ENCODE measurements around the gene ZNF100. TPM values are rescaled to one million over a fixed set of nuclear protein-coding genes. Genes with fewer than 3 reads are reported as not detected.
"Not testable (repeated sequence)": the region's sequence is repeated elsewhere in the genome, so short reads cannot be mapped to it uniquely, and the experiment has no call there.

ZNF100 gene
- total RNA-seq, 1 experiment from 2014 or later, result 37.2 TPM

DNA sequence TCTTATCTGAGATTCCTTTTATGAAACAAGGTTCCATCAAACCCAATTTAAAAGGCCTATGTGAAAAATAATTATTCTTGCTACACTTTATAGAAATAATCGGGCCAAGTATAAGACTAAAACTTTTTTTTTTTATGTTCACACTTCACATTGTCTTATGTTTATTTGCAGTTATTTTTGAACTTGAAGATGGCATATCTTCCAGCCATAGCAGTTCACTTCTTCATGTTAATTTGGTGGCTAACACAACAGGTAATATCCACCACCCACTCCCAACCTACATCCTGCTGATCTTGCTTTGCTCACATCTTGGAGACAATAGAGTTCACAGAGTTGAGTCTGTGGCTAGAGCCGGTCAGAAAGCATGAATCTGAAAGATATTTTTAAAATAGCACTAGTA is 5.8 kb downstream of the ZNF100 start:
- H3K9me3 ChIP-seq (ENCODE audit: low read length), result peaks cover 15% of the 10 kb centered on the region
- peak; percentile 29 for DNase-seq
- not testable (repeated sequence) for H3K9ac ChIP-seq (ENCODE audit: low read length); H3K27me3 ChIP-seq (ENCODE audit: low read length); H2AFZ ChIP-seq (ENCODE audit: low read length); H3K4me1 ChIP-seq (ENCODE audit: low read length); H3K27ac ChIP-seq (ENCODE audit: low read length); H3K4me3 ChIP-seq (ENCODE audit: low read length); H4K20me1 ChIP-seq (ENCODE audit: insufficient read depth, low read depth, low read length); H3K4me2 ChIP-seq (ENCODE audit: low read depth, low read length, poor library complexity, severe bottlenecking); H3K9me2 ChIP-seq (replicated peaks; ENCODE audit: insufficient read depth, low read length)
- peaks cover 87% of the 10 kb centered on the region for H3K79me2 ChIP-seq (ENCODE audit: low read length)
- peaks cover 90% of the 10 kb centered on the region for H3K36me3 ChIP-seq (ENCODE audit: insufficient read depth, low read length)

GRCh38 chr19:21758296-21758695 is 9.1 kb downstream of the ZNF100 start:
- no peaks in the 10 kb centered on the region for H3K27me3 ChIP-seq (ENCODE audit: low read length)
- H3K79me2 ChIP-seq (ENCODE audit: low read length), result peaks cover 84% of the 10 kb centered on the region
- DNase-seq, result no peak
- no peaks in the 10 kb centered on the region for H3K9me2 ChIP-seq (replicated peaks; ENCODE audit: insufficient read depth, low read length)
- H2AFZ ChIP-seq (ENCODE audit: low read length), result no peak overlapping the region
- H3K9ac ChIP-seq (ENCODE audit: low read length), result no peak overlapping the region
- H4K20me1 ChIP-seq (ENCODE audit: insufficient read depth, low read depth, low read length), result no peaks in the 10 kb centered on the region
- peaks cover 93% of the 10 kb centered on the region for H3K36me3 ChIP-seq (ENCODE audit: insufficient read depth, low read length)
- no peaks in the 10 kb centered on the region for H3K4me1 ChIP-seq (ENCODE audit: low read length)
- no peak overlapping the region for H3K27ac ChIP-seq (ENCODE audit: low read length)
- no peak overlapping the region for H3K4me2 ChIP-seq (ENCODE audit: low read depth, low read length, poor library complexity, severe bottlenecking)
- peaks cover 8% of the 10 kb centered on the region; the same call in 1 of the 2 replicates for H3K9me3 ChIP-seq (ENCODE audit: low read length)
- H3K4me3 ChIP-seq (ENCODE audit: low read length), result no peak overlapping the region

GRCh38 chr19:21755555-21755954 is 11.8 kb downstream of the ZNF100 start:
- not testable (repeated sequence) for H3K27ac ChIP-seq (ENCODE audit: low read length); H2AFZ ChIP-seq (ENCODE audit: low read length); H3K27me3 ChIP-seq (ENCODE audit: low read length); DNase-seq; H4K20me1 ChIP-seq (ENCODE audit: insufficient read depth, low read depth, low read length); H3K4me3 ChIP-seq (ENCODE audit: low read length); H3K9me2 ChIP-seq (replicated peaks; ENCODE audit: insufficient read depth, low read length); H3K9ac ChIP-seq (ENCODE audit: low read length); H3K4me2 ChIP-seq (ENCODE audit: low read depth, low read length, poor library complexity, severe bottlenecking); H3K4me1 ChIP-seq (ENCODE audit: low read length)
- Histone ChIP-seq H3K79me2 (ENCODE audit: low read length) (peaks cover 85% of the 10 kb centered on the region), H3K9me3 (ENCODE audit: low read length) (peaks cover 11% of the 10 kb centered on the region; the same call in 1 of the 2 replicates), H3K36me3 (ENCODE audit: insufficient read depth, low read length) (peaks cover 93% of the 10 kb centered on the region)

DNA sequence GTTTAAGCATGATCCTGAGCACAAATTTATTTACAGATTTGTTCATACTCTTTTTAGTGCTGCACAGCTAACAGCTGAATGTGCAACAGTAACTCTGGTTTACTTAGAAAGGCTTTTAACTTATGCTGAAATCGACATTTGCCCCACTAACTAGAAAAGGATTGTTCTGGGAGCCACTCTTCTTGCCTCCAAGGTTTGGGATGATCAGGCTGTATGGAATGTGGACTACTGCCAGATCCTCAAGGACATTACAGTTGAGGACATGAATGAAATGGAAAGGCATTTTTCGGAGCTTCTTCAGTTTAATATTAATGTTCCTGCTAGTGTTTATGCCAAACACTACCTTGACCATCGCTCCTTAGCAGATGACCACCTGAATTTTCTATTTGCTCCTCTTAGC is 16.0 kb downstream of the ZNF100 start:
- Histone ChIP-seq H2AFZ (ENCODE audit: low read length) (no peak overlapping the region), H3K9me3 (ENCODE audit: low read length) (peaks cover 6% of the 10 kb centered on the region; the same call in 1 of the 2 replicates), H3K36me3 (ENCODE audit: insufficient read depth, low read length) (peaks cover 95% of the 10 kb centered on the region), H3K79me2 (ENCODE audit: low read length) (peaks cover 88% of the 10 kb centered on the region), H3K4me1 (ENCODE audit: low read length) (no peaks in the 10 kb centered on the region), H3K4me2 (ENCODE audit: low read depth, low read length, poor library complexity, severe bottlenecking) (no peak overlapping the region), H4K20me1 (ENCODE audit: insufficient read depth, low read depth, low read length) (no peaks in the 10 kb centered on the region), H3K9me2 (replicated peaks; ENCODE audit: insufficient read depth, low read length) (no peaks in the 10 kb centered on the region), H3K27ac (ENCODE audit: low read length) (no peak overlapping the region), H3K27me3 (ENCODE audit: low read length) (no peaks in the 10 kb centered on the region), H3K4me3 (ENCODE audit: low read length) (no peak overlapping the region), H3K9ac (ENCODE audit: low read length) (no peak overlapping the region)
- no peak for DNase-seq

GRCh38 chr19:21750586-21751128 is 16.7 kb downstream of the ZNF100 start:
- Histone ChIP-seq H3K27me3 (ENCODE audit: low read length) (no peaks in the 10 kb centered on the region), H3K4me2 (ENCODE audit: low read depth, low read length, poor library complexity, severe bottlenecking) (no peak overlapping the region), H3K36me3 (ENCODE audit: insufficient read depth, low read length) (peaks cover 95% of the 10 kb centered on the region), H3K9ac (ENCODE audit: low read length) (no peak overlapping the region), H3K27ac (ENCODE audit: low read length) (no peak overlapping the region), H2AFZ (ENCODE audit: low read length) (no peak overlapping the region), H3K9me3 (ENCODE audit: low read length) (peaks cover 4% of the 10 kb centered on the region; the same call in 1 of the 2 replicates), H3K9me2 (replicated peaks; ENCODE audit: insufficient read depth, low read length) (no peaks in the 10 kb centered on the region), H3K4me1 (ENCODE audit: low read length) (no peaks in the 10 kb centered on the region), H4K20me1 (ENCODE audit: insufficient read depth, low read depth, low read length) (no peaks in the 10 kb centered on the region), H3K79me2 (ENCODE audit: low read length) (peaks cover 84% of the 10 kb centered on the region), H3K4me3 (ENCODE audit: low read length) (no peak overlapping the region)
- DNase-seq, result no peak

DNA sequence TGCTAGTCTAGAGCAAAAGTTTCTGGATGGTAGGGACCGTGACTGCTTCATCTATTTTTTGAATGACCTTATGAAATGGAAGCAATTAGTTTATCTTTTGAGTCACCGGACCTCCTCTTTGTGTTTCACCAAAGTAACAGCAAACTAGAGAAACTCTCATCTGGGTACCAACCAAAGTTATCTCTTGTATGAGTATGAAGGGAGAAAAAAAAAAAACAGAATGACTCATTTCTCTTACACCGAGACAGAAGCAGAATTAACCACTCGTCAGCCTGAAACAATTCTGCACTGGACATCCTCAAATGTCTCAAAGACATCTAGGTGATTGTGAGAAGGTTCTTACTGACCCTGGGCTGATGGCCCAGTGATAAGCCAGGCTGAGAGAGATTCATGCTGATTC is 18.3 kb downstream of the ZNF100 start:
- peaks cover 91% of the 10 kb centered on the region for H3K36me3 ChIP-seq (ENCODE audit: insufficient read depth, low read length)

DNA sequence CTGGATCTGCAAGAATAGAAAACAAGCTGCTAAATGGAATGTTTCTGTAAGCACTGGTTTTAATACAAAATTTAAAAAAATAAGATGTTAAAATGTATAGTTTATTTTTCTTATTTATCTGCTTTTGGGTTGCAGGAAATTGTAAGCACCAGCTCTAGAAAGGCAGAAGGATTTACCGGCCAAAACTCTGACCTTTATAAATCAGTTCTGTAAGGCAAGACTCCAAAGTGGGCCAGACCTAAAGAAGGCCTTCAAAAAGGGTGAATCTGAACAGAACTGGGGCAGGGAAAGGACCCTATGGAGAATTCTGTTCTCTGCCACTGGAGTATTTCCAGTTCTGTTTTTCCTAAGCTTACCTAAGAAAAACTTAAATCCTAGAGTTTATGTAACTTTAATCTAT is 19.3 kb downstream of the ZNF100 start:
- H3K4me3 ChIP-seq (ENCODE audit: low read length), result no peak overlapping the region
- peaks cover 3% of the 10 kb centered on the region; the same call in 1 of the 2 replicates for H3K9me3 ChIP-seq (ENCODE audit: low read length)
- H3K9ac ChIP-seq (ENCODE audit: low read length), result no peak overlapping the region
- H3K4me2 ChIP-seq (ENCODE audit: low read depth, low read length, poor library complexity, severe bottlenecking), result no peak overlapping the region
- H3K4me1 ChIP-seq (ENCODE audit: low read length), result no peaks in the 10 kb centered on the region
- no peak overlapping the region for H2AFZ ChIP-seq (ENCODE audit: low read length)
- no peaks in the 10 kb centered on the region for H3K9me2 ChIP-seq (replicated peaks; ENCODE audit: insufficient read depth, low read length)
- peaks cover 62% of the 10 kb centered on the region for H3K79me2 ChIP-seq (ENCODE audit: low read length)
- H4K20me1 ChIP-seq (ENCODE audit: insufficient read depth, low read depth, low read length), result no peaks in the 10 kb centered on the region
- H3K27me3 ChIP-seq (ENCODE audit: low read length), result no peaks in the 10 kb centered on the region
- H3K36me3 ChIP-seq (ENCODE audit: insufficient read depth, low read length), result peaks cover 88% of the 10 kb centered on the region
- H3K27ac ChIP-seq (ENCODE audit: low read length), result no peak overlapping the region
- no peak for DNase-seq

More for the DNA sequence above, 18.3 kb downstream of the ZNF100 start:
- Histone ChIP-seq H4K20me1 (ENCODE audit: insufficient read depth, low read depth, low read length) (no peaks in the 10 kb centered on the region), H3K4me3 (ENCODE audit: low read length) (no peak overlapping the region), H2AFZ (ENCODE audit: low read length) (no peak overlapping the region), H3K9me2 (replicated peaks; ENCODE audit: insufficient read depth, low read length) (no peaks in the 10 kb centered on the region), H3K9me3 (ENCODE audit: low read length) (peaks cover 3% of the 10 kb centered on the region; the same call in 1 of the 2 replicates), H3K27ac (ENCODE audit: low read length) (no peak overlapping the region), H3K79me2 (ENCODE audit: low read length) (peaks cover 71% of the 10 kb centered on the region), H3K9ac (ENCODE audit: low read length) (no peak overlapping the region), H3K27me3 (ENCODE audit: low read length) (no peaks in the 10 kb centered on the region), H3K4me2 (ENCODE audit: low read depth, low read length, poor library complexity, severe bottlenecking) (no peak overlapping the region), H3K4me1 (ENCODE audit: low read length) (no peaks in the 10 kb centered on the region)
- DNase-seq, result no peak

GRCh38 chr19:21740559-21740958 is 26.8 kb downstream of the ZNF100 start:
- H4K20me1 ChIP-seq (ENCODE audit: insufficient read depth, low read depth, low read length), result no peaks in the 10 kb centered on the region

More at GRCh38 chr19:21740559-21740958, 26.8 kb downstream of the ZNF100 start:
- Histone ChIP-seq H3K4me2 (ENCODE audit: low read depth, low read length, poor library complexity, severe bottlenecking) (no peak overlapping the region), H3K9ac (ENCODE audit: low read length) (no peak overlapping the region), H3K4me1 (ENCODE audit: low read length) (no peaks in the 10 kb centered on the region), H3K27ac (ENCODE audit: low read length) (no peak overlapping the region), H3K36me3 (ENCODE audit: insufficient read depth, low read length) (peaks cover 86% of the 10 kb centered on the region), H3K4me3 (ENCODE audit: low read length) (no peak overlapping the region), H3K27me3 (ENCODE audit: low read length) (no peaks in the 10 kb centered on the region), H3K9me3 (ENCODE audit: low read length) (peaks cover 19% of the 10 kb centered on the region), H2AFZ (ENCODE audit: low read length) (no peak overlapping the region), H3K9me2 (replicated peaks; ENCODE audit: insufficient read depth, low read length) (no peaks in the 10 kb centered on the region), H3K79me2 (ENCODE audit: low read length) (peaks cover 29% of the 10 kb centered on the region)
- DNase-seq, result no peak
